H4 (cell line): ENCODE data around the gene INHBB. TPM values are rescaled to one million over a fixed set of nuclear protein-coding genes. Genes with fewer than 3 reads are reported as not detected.
"Not testable (repeated sequence)": the region's sequence is repeated elsewhere in the genome, so short reads cannot be mapped to it uniquely, and the experiment has no call there.

Source experiments
- DNase-seq: peaks from one replicate; pipeline ENCODE4 v3.0.0-alpha.2; 2015; ENCODE audit warnings: low spot score
- total RNA-seq: library from RNA; depleted of rRNA; stranded (reverse); fragments of >200 nt; shearing (Covaris generic); gene quantifications from 2 replicates; pipeline ENCODE4 v1.2.3, GENCODE V29; 2014

INHBB gene
- total RNA-seq, 1 experiment from 2014 or later: 0.31 TPM

- no peak for DNase-seq
Measured at GRCh38 chr2:120381192-120381591, 35.3 kb downstream of the INHBB start.

- DNase-seq: no peak
Measured at GRCh38 chr2:120381661-120382060, 35.7 kb downstream of the INHBB start.

- DNase-seq: no peak
Measured at GRCh38 chr2:120382541-120383144, 36.7 kb downstream of the INHBB start.

GRCh38 chr2:120383191-120383590, 37.3 kb downstream of the INHBB start:
- no peak for DNase-seq

- no peak for DNase-seq
Measured at GRCh38 chr2:120383631-120384340, 37.9 kb downstream of the INHBB start.

- DNase-seq: no peak
Measured at GRCh38 chr2:120384486-120385354, 38.8 kb downstream of the INHBB start.

GRCh38 chr2:120385355-120386127, 39.6 kb downstream of the INHBB start:
- DNase-seq: no peak

- DNase-seq: no peak
Measured at GRCh38 chr2:120388222-120389035, 42.5 kb downstream of the INHBB start.

GRCh38 chr2:120389036-120389391, 43.1 kb downstream of the INHBB start:
- DNase-seq: no peak

- no peak for DNase-seq
Measured at GRCh38 chr2:120390381-120391055, 44.6 kb downstream of the INHBB start.

GRCh38 chr2:120391382-120391781, 45.4 kb downstream of the INHBB start:
- not testable (repeated sequence) for DNase-seq

GRCh38 chr2:120391911-120392665, 46.2 kb downstream of the INHBB start:
- DNase-seq: no peak

GRCh38 chr2:120392923-120393322, 47.0 kb downstream of the INHBB start:
- no peak for DNase-seq

- DNase-seq: no peak
Measured at GRCh38 chr2:120393456-120393855, 47.5 kb downstream of the INHBB start.

- DNase-seq: no peak
Measured at GRCh38 chr2:120394764-120395163, 48.8 kb downstream of the INHBB start.

- DNase-seq: no peak
Measured at GRCh38 chr2:120395221-120396012, 49.5 kb downstream of the INHBB start.

GRCh38 chr2:120396013-120396860, 50.3 kb downstream of the INHBB start:
- DNase-seq: no peak
